Testis (tissue), 3 donors: ENCODE data around the gene FAM3B. TPM values are rescaled to one million over a fixed set of nuclear protein-coding genes. Genes with fewer than 3 reads are reported as not detected.

Experiments
- DNase-seq: peaks from one replicate; pipeline ENCODE4 v3.0.0-alpha.2; 2019
- H3K27ac ChIP-seq, 2 donors: fragments of 200-600 bp; sonication (generic); one replicate each; pipeline ENCODE4 v1.5.1; 2019
- H3K27me3 ChIP-seq: fragments of 200-600 bp; sonication (generic); one replicate; pipeline ENCODE4 v1.5.1; 2019
- H3K36me3 ChIP-seq: fragments of 200-600 bp; sonication (generic); one replicate; pipeline ENCODE4 v1.5.1; 2017; ENCODE audit warnings: low read depth; ENCODE audit errors: missing control alignments
- H3K4me1 ChIP-seq: fragments of 200-600 bp; sonication (generic); one replicate; pipeline ENCODE4 v1.5.1; 2019
- H3K4me3 ChIP-seq, 2 donors: fragments of 200-600 bp; sonication (generic); one replicate each; pipeline ENCODE4 v1.5.1; 2017 to 2019
- H3K9me3 ChIP-seq: fragments of 200-600 bp; sonication (generic); one replicate; pipeline ENCODE4 v1.5.1; 2017
- CTCF ChIP-seq, 3 experiments: fragments of 450-650 bp in 2 of 3; fragments of 200-600 bp in 1 of 3; sonication (generic) in 1 of 3; IDR thresholded peaks; one replicate each; pipeline ENCODE4 v1.5.1; 2016 to 2019; ENCODE audit warnings: antibody characterized with exemption in 3 of 3, mild to moderate bottlenecking in 2 of 3, moderate library complexity in 1 of 3
- POLR2A ChIP-seq: fragments of 450-650 bp; IDR thresholded peaks from one replicate; pipeline ENCODE4 v1.6.1; 2017; ENCODE audit warnings: antibody characterized with exemption, mild to moderate bottlenecking, moderate library complexity
- WGBS, 2 donors: methylation state at CpG; one replicate each; pipeline ENCODE4 v1.1.5; 2018; 5-methylcytosine and 5-hydroxymethylcytosine counted together
- intact Hi-C: fragments of 100-400 bp; cut with DNase I; formaldehyde crosslinking; loops from one replicate; pipeline ENCODE4 v1.15.1; 2023; ENCODE audit warnings: low total_unique reads
- polyA plus RNA-seq: library from polyadenylated mRNA; stranded (reverse); fragments of 350-450 nt; fragmentation: Illumina TruSeq; extraction: RNeasy Lipid Tissue Mini Kit (QIAGEN cat#74804); gene quantifications from one replicate; pipeline ENCODE4 v1.2.3, GENCODE V29; 2014; ENCODE audit warnings: low read depth, low replicate concordance; ENCODE audit not compliant: insufficient read depth
- total RNA-seq, 2 donors: library from RNA; depleted of rRNA; stranded (reverse); fragments of >200 nt; gene quantifications; one replicate each; pipeline ENCODE4 v1.2.3, GENCODE V29; 2016

FAM3B gene
- total and polyA plus RNA-seq, 3 donors from 2014 or later, result 4.9 to 14.1 (median 9.4) TPM

GRCh38 chr21:41321908-41322495 lies 5.4 kb downstream of the FAM3B start:
- H3K27ac ChIP-seq, result no peak overlapping the region
- intact Hi-C loops, result no loop called here
- H3K9me3 ChIP-seq, result no peaks in the 10 kb centered on the region
- no peaks in the 10 kb centered on the region for H3K36me3 ChIP-seq
- no peak overlapping the region for H3K4me3 ChIP-seq
- no peaks in the 10 kb centered on the region for H3K27me3 ChIP-seq
- TF ChIP-seq CTCF (IDR thresholded peaks at IDR 0.05) (no peak), POLR2A (no peak)
- DNase-seq, result no peak
- peaks cover 2% of the 10 kb centered on the region for H3K4me1 ChIP-seq
- 86 to 89% methylated on average over 7 of the region's 7 CpGs for WGBS, 2 donors

- no peak overlapping the region for H3K27ac ChIP-seq
- H3K4me3 ChIP-seq, result no peak overlapping the region
- no peaks in the 10 kb centered on the region for H3K4me1 ChIP-seq
- no peaks in the 10 kb centered on the region for H3K27me3 ChIP-seq
- intact Hi-C loops, result no loop called here
- no peak for DNase-seq
- TF ChIP-seq POLR2A (no peak), CTCF (IDR thresholded peaks at IDR 0.05) (no peak)
- H3K9me3 ChIP-seq, result no peaks in the 10 kb centered on the region
- 80% methylated on average over 8 to 23 of the region's 23 CpGs for WGBS, 2 donors
- no peaks in the 10 kb centered on the region for H3K36me3 ChIP-seq
These were observed 6.1 kb downstream of the FAM3B start for GRCh38 chr21:41322496-41323382.

GRCh38 chr21:41325138-41325912 lies 8.7 kb downstream of the FAM3B start:
- Histone ChIP-seq H3K27me3 (no peaks in the 10 kb centered on the region), H3K27ac (no peak overlapping the region), H3K36me3 (no peaks in the 10 kb centered on the region), H3K4me3 (no peak overlapping the region), H3K9me3 (no peaks in the 10 kb centered on the region), H3K4me1 (no peaks in the 10 kb centered on the region)
- TF ChIP-seq POLR2A, result no peak
- TF ChIP-seq CTCF (IDR thresholded peaks at IDR 0.05), result no peak
- intact Hi-C loops, result no loop called here
- WGBS, 2 donors, result 91 to 92% methylated on average over 7 of the region's 7 CpGs
- no peak for DNase-seq

GRCh38 chr21:41326414-41327080 lies 9.9 kb downstream of the FAM3B start:
- intact Hi-C loops, result no loop called here
- Histone ChIP-seq H3K27me3 (no peaks in the 10 kb centered on the region), H3K27ac (no peak overlapping the region), H3K36me3 (no peaks in the 10 kb centered on the region), H3K9me3 (no peaks in the 10 kb centered on the region), H3K4me1 (no peaks in the 10 kb centered on the region), H3K4me3 (no peak overlapping the region)
- TF ChIP-seq CTCF (IDR thresholded peaks at IDR 0.05) (no peak), POLR2A (no peak)
- 89 to 93% methylated on average over 6 to 13 of the region's 13 CpGs for WGBS, 2 donors
- no peak for DNase-seq
